HL-60 (cell line): Measurements from ENCODE around the gene DOK5.
A peak's percentile ranks its signal among the peaks of the same experiment; 100 is the strongest.
"Not testable (repeated sequence)": the region's sequence is repeated elsewhere in the genome, so short reads cannot be mapped to it uniquely, and the experiment has no call there.

Source experiments
- DNase-seq, 2 experiments: peaks; one replicate each; pipeline ENCODE4 v3.0.0-alpha.2; 2010 to 2020; ENCODE audit warnings: low read depth in 1 of 2, low spot score in 1 of 2
- H3K27ac ChIP-seq: fragments of 250-450 bp; sonication (Bioruptor Pico); replicated peaks from 2 replicates; pipeline ENCODE4 v1.5.1; 2020; ENCODE audit warnings: mild to moderate bottlenecking, moderate library complexity
- H3K27me3 ChIP-seq: fragments of 250-450 bp; sonication (Bioruptor Pico); 2 replicates; pipeline ENCODE4 v1.5.1; 2021; ENCODE audit warnings: mild to moderate bottlenecking, moderate library complexity; ENCODE audit not compliant: insufficient read depth, poor library complexity, severe bottlenecking
- H3K4me3 ChIP-seq: replicated peaks from 2 replicates; pipeline ENCODE4 v1.5.1; 2011; ENCODE audit warnings: mild to moderate bottlenecking, control low read depth, low read length; ENCODE audit not compliant: insufficient read depth
- GABPA ChIP-seq: IDR thresholded peaks from 2 replicates; pipeline ENCODE4 v1.6.1; 2012; ENCODE audit warnings: low read depth
- POLR2AphosphoS5 ChIP-seq: IDR thresholded peaks from 2 replicates; pipeline ENCODE4 v1.6.1; 2012; ENCODE audit warnings: low read depth
- SPI1 ChIP-seq: IDR thresholded peaks from 2 replicates; pipeline ENCODE4 v1.6.1; 2012; ENCODE audit warnings: low read depth, mild to moderate bottlenecking, borderline replicate concordance
- TF ChIP-seq, protein P1 (sequence below): IDR thresholded peaks from one replicate; pipeline ENCODE4 v1.5.1; 2011; ENCODE audit warnings: low read length, control low read depth, inconsistent platforms; ENCODE audit not compliant: insufficient read depth
- TF ChIP-seq, protein P2 (sequence below): IDR thresholded peaks from 2 replicates; pipeline ENCODE4 v1.6.1; 2012; ENCODE audit warnings: low read depth; ENCODE audit not compliant: insufficient replicate concordance

Gene DOK5

DNA sequence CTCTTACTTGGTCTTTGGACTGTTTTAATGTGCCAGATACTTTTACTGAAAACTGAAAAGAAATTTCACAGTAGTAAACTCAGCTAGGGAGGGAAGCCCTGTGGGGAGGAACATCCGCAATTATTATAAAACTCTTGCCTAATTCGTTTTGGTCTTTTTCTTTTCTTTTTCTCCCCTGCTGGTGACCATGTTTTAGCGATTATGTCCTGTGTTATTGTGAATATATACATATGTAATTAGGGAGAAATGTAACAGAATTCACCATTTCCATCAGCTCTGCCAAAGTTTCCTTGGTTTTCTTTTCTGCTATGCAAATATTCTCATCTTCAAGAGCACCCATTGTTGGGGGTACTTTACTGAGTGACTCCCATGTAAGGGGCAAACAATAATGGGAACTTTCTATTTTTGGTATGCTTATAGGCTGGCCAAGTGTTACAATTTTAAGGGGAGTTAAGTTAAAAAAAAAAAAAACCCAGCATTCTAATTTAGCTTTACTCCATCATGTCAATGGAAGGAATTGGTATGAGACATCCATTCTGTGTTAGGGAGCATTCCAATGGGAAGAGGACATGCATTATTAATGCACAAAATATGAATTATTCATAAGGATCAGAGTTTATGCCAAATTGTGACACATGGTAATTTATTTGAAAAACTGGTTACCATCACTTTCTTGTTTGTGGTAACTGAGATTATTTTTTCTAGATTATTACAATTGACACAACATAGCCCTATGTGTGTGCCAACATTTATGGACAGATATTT lies 2.0 kb downstream of the DOK5 start:
- no peak for TF ChIP-seq SPI1
- TF ChIP-seq, protein P1, sequence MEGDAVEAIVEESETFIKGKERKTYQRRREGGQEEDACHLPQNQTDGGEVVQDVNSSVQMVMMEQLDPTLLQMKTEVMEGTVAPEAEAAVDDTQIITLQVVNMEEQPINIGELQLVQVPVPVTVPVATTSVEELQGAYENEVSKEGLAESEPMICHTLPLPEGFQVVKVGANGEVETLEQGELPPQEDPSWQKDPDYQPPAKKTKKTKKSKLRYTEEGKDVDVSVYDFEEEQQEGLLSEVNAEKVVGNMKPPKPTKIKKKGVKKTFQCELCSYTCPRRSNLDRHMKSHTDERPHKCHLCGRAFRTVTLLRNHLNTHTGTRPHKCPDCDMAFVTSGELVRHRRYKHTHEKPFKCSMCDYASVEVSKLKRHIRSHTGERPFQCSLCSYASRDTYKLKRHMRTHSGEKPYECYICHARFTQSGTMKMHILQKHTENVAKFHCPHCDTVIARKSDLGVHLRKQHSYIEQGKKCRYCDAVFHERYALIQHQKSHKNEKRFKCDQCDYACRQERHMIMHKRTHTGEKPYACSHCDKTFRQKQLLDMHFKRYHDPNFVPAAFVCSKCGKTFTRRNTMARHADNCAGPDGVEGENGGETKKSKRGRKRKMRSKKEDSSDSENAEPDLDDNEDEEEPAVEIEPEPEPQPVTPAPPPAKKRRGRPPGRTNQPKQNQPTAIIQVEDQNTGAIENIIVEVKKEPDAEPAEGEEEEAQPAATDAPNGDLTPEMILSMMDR, result no peak
- TF ChIP-seq POLR2AphosphoS5, result no peak
- no peak for TF ChIP-seq GABPA
- TF ChIP-seq, protein P2, sequence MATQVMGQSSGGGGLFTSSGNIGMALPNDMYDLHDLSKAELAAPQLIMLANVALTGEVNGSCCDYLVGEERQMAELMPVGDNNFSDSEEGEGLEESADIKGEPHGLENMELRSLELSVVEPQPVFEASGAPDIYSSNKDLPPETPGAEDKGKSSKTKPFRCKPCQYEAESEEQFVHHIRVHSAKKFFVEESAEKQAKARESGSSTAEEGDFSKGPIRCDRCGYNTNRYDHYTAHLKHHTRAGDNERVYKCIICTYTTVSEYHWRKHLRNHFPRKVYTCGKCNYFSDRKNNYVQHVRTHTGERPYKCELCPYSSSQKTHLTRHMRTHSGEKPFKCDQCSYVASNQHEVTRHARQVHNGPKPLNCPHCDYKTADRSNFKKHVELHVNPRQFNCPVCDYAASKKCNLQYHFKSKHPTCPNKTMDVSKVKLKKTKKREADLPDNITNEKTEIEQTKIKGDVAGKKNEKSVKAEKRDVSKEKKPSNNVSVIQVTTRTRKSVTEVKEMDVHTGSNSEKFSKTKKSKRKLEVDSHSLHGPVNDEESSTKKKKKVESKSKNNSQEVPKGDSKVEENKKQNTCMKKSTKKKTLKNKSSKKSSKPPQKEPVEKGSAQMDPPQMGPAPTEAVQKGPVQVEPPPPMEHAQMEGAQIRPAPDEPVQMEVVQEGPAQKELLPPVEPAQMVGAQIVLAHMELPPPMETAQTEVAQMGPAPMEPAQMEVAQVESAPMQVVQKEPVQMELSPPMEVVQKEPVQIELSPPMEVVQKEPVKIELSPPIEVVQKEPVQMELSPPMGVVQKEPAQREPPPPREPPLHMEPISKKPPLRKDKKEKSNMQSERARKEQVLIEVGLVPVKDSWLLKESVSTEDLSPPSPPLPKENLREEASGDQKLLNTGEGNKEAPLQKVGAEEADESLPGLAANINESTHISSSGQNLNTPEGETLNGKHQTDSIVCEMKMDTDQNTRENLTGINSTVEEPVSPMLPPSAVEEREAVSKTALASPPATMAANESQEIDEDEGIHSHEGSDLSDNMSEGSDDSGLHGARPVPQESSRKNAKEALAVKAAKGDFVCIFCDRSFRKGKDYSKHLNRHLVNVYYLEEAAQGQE, result no peak
- H3K27me3 ChIP-seq, result peaks cover 47% of the 10 kb centered on the region
- no peak for DNase-seq
- H3K4me3 ChIP-seq, result no peak overlapping the region
- H3K27ac ChIP-seq, result no peak overlapping the region

DNA sequence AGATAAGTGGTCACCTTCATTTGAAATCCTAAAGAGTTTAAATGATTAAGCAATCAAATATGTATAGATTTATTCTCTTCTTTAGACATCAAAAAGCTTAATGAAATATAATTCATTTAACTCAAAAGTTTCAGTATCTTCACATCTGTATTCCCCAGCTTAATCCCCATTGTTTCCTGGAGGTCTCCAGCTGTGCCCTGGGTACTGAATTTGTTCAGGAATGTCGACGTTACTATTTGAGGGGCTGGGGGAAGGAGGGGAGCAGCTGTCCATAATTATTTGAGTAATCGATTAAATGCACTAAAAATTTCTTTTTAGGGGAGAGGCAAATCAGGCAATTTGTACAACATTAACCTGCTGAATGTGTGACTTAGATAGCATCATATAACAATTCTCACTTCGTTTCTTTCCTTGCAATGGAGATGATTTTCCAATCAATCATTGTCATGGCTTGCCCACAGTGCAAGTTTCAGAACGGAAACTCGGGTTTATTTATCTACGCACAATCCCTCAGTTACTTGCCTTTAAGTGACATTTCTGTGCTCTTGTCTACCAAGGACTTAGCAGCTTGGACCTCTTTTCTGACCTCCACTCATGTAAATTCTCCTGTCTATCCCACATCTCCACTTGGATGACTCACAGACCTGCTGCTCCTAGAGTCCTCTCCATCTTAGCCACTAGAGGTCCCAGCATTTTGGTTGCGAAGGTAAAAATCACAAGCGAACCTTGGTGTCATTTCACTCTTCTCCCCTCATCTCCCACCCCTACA lies 3.9 kb downstream of the DOK5 start:
- DNase-seq, result no peak
- Histone ChIP-seq H3K27me3 (peaks cover 38% of the 10 kb centered on the region), H3K27ac (no peak overlapping the region), H3K4me3 (no peak overlapping the region)
- no peak for TF ChIP-seq SPI1
- TF ChIP-seq, protein P1, result peak; percentile 6

DNA sequence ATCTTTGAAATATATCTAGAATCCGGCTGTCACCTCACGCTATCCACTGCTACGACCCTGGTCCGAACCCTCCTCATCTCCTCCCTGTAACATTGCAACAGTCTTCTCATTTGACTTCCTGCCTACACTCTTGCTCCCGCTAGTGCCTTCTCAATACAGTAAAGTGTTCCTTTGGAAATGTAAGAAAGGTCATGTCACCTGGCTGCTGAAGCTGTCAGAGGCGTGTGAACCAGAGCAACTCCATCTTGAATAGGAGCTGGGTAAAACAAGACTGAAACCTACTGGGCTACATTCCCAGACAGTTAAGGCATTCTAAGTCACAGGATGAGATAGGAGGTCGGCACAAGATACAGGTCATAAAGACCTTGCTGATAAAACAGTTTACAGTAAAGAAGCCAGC lies 4.5 kb downstream of the DOK5 start:
- H3K27me3 ChIP-seq, result peaks cover 32% of the 10 kb centered on the region
- H3K4me3 ChIP-seq, DNase-seq, H3K27ac ChIP-seq: not testable (repeated sequence)

DNA sequence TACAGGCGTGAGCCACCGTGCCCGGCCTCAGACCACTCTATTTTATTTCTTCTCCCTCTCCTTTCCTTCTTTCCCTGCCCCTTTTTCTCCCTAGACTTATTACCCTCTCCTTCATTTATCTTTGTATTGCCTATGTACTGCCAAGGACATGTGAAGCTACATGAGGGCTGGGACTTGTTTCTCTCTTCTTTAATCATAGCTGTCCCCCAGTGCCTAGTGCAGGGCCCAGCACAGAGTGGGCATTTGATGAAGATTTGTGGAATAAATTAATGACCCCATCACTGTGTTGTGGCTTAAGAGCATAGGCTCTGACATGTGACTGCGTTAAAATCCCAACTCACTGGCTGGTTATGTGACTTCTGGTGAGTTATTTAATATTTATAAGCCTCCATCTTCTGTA lies 6.0 kb downstream of the DOK5 start:
- DNase-seq, result no peak
- H3K27ac ChIP-seq, result no peak overlapping the region
- no peak overlapping the region for H3K4me3 ChIP-seq
- TF ChIP-seq, protein P2, result no peak
- no peak for TF ChIP-seq POLR2AphosphoS5
- H3K27me3 ChIP-seq, result peaks cover 18% of the 10 kb centered on the region

DNA sequence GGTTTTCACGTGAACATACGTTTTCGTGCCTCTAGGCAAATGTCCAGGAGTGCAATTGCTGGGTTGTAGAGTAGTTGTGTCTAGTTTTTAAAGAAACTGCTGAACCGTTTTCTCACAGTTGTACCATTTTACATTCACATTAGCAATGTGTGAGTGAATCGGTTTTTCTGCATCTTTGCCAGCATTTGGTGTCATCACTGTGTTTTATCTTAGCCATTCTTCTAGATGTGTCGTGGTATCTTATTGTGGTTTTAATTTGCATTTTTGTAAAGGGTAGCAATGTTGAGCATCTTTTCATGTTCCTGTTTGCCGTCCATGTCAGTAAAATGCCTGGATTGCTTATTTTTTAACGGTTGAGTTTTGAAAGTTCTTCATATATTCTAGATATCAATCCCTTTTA lies 10.2 kb downstream of the DOK5 start:
- no peak overlapping the region for H3K27ac ChIP-seq
- no peak for DNase-seq
- no peak overlapping the region for H3K4me3 ChIP-seq
- no peaks in the 10 kb centered on the region for H3K27me3 ChIP-seq
- TF ChIP-seq SPI1 (no peak), GABPA (no peak), POLR2AphosphoS5 (no peak)
- TF ChIP-seq, protein P2, result no peak
